ENCODE data around the gene MRPL55.

The MRPL55 gene

DNA sequence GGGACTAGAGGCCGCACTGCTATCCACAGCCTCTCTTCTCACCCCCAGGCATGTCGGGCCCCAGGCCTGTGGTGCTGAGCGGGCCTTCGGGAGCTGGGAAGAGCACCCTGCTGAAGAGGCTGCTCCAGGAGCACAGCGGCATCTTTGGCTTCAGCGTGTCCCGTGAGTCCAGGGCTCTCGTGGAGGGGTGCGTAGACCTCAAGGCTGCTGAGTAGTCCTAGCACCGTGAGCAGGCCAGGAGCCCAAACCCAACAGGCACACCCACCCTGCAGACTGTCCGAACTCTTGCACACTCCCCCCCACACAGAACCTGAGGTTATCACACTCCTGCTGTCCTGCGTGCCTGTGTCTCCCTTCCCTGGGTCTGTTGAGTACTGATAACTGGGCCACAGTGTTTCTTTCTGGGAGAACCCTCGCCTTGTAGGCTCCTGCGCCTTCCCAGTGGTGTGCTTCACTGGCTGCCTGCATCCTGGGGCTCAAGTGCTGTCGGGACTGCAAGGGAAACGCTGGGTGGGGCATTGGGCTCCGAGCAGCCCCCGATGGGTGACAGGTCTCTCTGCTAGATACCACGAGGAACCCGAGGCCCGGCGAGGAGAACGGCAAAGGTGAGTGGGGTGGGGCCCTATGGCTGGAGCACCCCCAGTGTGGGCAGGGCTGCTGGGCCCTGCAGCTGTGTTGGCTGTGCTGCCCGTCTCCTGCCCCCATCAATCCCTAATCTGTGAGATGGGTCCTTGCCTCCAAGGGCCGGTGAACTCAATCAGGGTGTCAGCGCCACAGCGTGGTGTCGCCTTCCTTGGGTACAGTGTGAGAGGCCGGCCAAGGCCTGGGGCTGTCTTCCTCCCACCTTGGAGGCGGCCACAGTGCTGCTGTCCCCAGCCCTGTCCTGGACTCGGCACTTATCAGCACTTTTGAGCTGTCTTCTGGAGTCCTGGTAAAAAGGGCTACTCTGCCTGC, 36.6 kb upstream of the MRPL55 start:
- TF ChIP-seq RAD21 (IDR thresholded peaks at IDR 0.05; ENCODE audit: low read depth) (no peak), TEAD4 (IDR thresholded peaks at IDR 0.05) (no peak)

DNA sequence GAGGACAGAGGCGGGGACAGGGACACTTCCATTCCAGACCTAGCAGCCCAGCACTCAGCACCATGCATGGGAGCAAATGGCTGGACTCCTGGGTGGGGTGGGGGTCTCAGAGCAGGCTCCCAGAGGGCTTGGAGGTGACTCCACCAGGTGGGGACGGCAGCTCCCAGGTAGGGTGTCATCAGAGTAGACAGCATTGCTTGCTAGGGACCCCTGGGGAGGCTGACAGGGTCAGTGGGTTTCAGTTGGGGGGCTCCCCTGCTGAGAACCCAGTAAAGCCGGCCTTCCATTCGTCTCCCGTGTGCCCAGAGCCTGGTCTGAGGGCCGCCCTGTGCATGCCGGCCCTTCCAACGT, 35.9 kb upstream of the MRPL55 start:
- TF ChIP-seq, protein P1, sequence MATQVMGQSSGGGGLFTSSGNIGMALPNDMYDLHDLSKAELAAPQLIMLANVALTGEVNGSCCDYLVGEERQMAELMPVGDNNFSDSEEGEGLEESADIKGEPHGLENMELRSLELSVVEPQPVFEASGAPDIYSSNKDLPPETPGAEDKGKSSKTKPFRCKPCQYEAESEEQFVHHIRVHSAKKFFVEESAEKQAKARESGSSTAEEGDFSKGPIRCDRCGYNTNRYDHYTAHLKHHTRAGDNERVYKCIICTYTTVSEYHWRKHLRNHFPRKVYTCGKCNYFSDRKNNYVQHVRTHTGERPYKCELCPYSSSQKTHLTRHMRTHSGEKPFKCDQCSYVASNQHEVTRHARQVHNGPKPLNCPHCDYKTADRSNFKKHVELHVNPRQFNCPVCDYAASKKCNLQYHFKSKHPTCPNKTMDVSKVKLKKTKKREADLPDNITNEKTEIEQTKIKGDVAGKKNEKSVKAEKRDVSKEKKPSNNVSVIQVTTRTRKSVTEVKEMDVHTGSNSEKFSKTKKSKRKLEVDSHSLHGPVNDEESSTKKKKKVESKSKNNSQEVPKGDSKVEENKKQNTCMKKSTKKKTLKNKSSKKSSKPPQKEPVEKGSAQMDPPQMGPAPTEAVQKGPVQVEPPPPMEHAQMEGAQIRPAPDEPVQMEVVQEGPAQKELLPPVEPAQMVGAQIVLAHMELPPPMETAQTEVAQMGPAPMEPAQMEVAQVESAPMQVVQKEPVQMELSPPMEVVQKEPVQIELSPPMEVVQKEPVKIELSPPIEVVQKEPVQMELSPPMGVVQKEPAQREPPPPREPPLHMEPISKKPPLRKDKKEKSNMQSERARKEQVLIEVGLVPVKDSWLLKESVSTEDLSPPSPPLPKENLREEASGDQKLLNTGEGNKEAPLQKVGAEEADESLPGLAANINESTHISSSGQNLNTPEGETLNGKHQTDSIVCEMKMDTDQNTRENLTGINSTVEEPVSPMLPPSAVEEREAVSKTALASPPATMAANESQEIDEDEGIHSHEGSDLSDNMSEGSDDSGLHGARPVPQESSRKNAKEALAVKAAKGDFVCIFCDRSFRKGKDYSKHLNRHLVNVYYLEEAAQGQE (IDR thresholded peaks at IDR 0.05; ENCODE audit: low read depth), result no peak
- TF ChIP-seq RAD21 (IDR thresholded peaks at IDR 0.05; ENCODE audit: low read depth) (no peak), CEBPB (IDR thresholded peaks at IDR 0.05) (no peak), EP300 (IDR thresholded peaks at IDR 0.05; ENCODE audit: borderline replicate concordance) (no peak), FOXM1 (IDR thresholded peaks at IDR 0.05; ENCODE audit: borderline replicate concordance, low read depth) (no peak), TCF12 (IDR thresholded peaks at IDR 0.05; ENCODE audit: low read depth) (no peak), YY1 (IDR thresholded peaks at IDR 0.05; ENCODE audit: low read depth) (no peak), EGR1 (IDR thresholded peaks at IDR 0.05) (no peak), ZBTB7A (IDR thresholded peaks at IDR 0.05; ENCODE audit: low read depth) (no peak), TEAD4 (IDR thresholded peaks at IDR 0.05) (no peak)
- TF ChIP-seq, protein P2, sequence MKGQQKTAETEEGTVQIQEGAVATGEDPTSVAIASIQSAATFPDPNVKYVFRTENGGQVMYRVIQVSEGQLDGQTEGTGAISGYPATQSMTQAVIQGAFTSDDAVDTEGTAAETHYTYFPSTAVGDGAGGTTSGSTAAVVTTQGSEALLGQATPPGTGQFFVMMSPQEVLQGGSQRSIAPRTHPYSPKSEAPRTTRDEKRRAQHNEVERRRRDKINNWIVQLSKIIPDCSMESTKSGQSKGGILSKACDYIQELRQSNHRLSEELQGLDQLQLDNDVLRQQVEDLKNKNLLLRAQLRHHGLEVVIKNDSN (IDR thresholded peaks at IDR 0.05), result no peak

- TF ChIP-seq TAF1 (IDR thresholded peaks at IDR 0.05; ENCODE audit: low read depth) (no peak), CREB1 (IDR thresholded peaks at IDR 0.05; ENCODE audit: low read depth) (no peak), CEBPB (IDR thresholded peaks at IDR 0.05) (no peak), ZBTB7A (IDR thresholded peaks at IDR 0.05; ENCODE audit: low read depth) (no peak), YY1 (IDR thresholded peaks at IDR 0.05; ENCODE audit: low read depth) (no peak), NFIC (IDR thresholded peaks at IDR 0.05) (no peak), TEAD4 (IDR thresholded peaks at IDR 0.05) (no peak), FOXM1 (IDR thresholded peaks at IDR 0.05; ENCODE audit: borderline replicate concordance, low read depth) (no peak), EGR1 (IDR thresholded peaks at IDR 0.05) (no peak)
- TF ChIP-seq, protein P1 (IDR thresholded peaks at IDR 0.05; ENCODE audit: low read depth), result no peak
- TF ChIP-seq, protein P3, sequence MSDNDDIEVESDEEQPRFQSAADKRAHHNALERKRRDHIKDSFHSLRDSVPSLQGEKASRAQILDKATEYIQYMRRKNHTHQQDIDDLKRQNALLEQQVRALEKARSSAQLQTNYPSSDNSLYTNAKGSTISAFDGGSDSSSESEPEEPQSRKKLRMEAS (IDR thresholded peaks at IDR 0.05), result no peak
Observed at GRCh38 chr1:228144193-228144992, 35.3 kb upstream of the MRPL55 start.

- TF ChIP-seq FOXM1 (IDR thresholded peaks at IDR 0.05; ENCODE audit: borderline replicate concordance, low read depth), result no peak
- TF ChIP-seq TCF12 (IDR thresholded peaks at IDR 0.05; ENCODE audit: low read depth), result no peak
- no peak for TF ChIP-seq YY1 (IDR thresholded peaks at IDR 0.05; ENCODE audit: low read depth)
- no peak for TF ChIP-seq NFIC (IDR thresholded peaks at IDR 0.05)
Observed at GRCh38 chr1:228143480-228144192, 34.5 kb upstream of the MRPL55 start.

DNA sequence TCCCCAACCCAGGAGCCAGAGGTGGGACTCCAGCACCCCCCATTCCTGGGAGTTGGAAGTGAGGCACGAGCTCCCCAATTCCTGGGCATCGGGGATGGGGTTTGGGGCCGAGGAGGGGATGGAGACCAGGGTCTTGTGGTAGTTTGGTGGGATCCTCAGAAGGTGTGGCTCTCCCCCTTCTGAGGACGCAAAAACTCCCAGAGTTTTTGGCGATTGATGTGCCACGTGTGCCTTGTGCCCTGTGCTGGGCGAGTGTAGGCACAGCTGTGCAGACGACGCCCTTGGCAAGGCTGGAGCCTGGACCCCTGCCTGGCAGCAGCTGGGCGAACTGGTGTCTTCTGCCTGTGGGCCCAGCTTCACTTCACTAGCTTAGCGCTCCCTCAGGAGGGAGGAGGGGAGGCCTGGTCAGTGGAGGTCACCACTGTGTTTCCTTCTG, 33.6 kb upstream of the MRPL55 start:
- TF ChIP-seq NFIC (IDR thresholded peaks at IDR 0.05), result no peak
- no peak for TF ChIP-seq TCF12 (IDR thresholded peaks at IDR 0.05; ENCODE audit: low read depth)
- TF ChIP-seq TAF1 (IDR thresholded peaks at IDR 0.05; ENCODE audit: low read depth), result no peak
- TF ChIP-seq YY1 (IDR thresholded peaks at IDR 0.05; ENCODE audit: low read depth), result no peak
- TF ChIP-seq RAD21 (IDR thresholded peaks at IDR 0.05; ENCODE audit: low read depth), result no peak
- no peak for TF ChIP-seq FOXM1 (IDR thresholded peaks at IDR 0.05; ENCODE audit: borderline replicate concordance, low read depth)
- no peak for TF ChIP-seq CEBPB (IDR thresholded peaks at IDR 0.05)
- TF ChIP-seq EGR1 (IDR thresholded peaks at IDR 0.05), result no peak
- TF ChIP-seq CREB1 (IDR thresholded peaks at IDR 0.05; ENCODE audit: low read depth), result no peak
